Inferior parietal cortex (tissue), 1 donor: ENCODE results near the gene IL1F10.

Source experiments
- DNase-seq: peaks from one replicate; pipeline ENCODE4 v3.0.0-alpha.2; 2016; ENCODE audit errors: extremely low spot score

IL1F10 gene

DNA sequence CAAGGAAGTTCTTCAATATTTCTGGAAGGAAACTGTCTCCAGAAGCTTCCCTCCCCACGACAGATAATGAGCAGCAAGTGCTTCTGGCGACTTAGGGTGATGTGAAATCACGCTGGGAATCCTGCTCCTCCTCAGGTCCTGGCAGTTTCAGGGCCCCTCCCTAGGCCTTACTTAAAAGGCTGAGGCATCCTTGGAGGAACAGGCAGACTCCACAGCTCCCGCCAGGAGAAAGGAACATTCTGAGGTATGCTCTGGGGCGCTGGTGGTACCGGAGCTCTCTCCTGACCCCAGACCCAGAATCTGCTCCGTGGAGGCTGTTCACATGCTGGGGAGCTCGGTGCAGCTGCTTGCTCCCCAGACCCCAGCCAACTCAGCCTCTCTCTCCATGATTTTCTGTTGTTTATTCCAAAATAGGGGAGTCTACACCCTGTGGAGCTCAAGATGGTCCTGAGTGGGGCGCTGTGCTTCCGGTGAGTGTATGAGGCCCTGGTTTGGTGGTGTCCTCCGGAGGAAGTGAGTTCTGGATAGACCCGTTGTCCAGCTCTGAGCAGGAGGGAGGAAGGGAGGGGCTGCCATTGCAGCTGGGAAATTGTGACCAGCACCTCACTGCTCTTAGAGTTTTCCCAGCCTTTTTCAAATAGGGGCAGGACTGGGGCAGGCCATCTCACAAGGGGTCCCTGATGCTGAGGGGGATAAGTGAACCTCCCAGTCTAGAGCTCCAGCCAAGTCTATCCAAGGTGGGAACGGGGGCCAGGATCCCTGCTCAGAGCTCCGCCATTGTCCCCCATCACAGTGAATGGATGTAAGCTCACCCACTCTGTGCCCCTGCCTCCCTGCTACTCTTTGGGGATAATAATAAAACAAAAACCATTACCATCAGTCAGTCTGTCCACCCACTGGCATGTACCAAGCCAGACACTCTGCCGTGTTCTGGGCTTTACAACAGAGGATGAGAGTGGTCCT lies 8.5 kb upstream of the IL1F10 start, which contains the start of gene IL36RN:
TSS of gene IL36RN (plus strand) at position 201 of the 963 bp plus-strand sequence. CDS start at position 442, 241 bp downstream.
- no peak for DNase-seq

DNA sequence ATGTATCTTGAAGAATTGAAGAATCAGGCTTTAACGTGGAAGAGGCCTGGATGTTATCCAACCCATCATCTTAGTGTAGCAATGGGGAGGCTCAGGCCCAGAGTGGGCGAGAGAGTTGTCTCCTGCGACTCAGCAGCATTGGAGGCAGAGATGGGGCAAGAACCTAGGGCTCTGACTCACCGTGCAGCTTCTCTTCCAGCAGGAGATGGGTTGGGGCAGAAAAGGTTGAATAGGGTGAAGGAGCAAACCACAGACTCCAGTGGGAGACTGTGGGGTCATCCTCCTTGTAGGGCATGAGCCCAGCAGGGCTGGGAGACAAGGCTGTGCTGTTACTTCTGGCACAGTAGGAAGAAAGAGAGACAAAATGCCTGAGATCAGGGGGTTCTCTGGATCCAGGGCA lies 7.4 kb upstream of the IL1F10 start:
- DNase-seq, result no peak

GRCh38 chr2:113060796-113061195 lies 7.0 kb upstream of the IL1F10 start:
- no peak for DNase-seq

DNA sequence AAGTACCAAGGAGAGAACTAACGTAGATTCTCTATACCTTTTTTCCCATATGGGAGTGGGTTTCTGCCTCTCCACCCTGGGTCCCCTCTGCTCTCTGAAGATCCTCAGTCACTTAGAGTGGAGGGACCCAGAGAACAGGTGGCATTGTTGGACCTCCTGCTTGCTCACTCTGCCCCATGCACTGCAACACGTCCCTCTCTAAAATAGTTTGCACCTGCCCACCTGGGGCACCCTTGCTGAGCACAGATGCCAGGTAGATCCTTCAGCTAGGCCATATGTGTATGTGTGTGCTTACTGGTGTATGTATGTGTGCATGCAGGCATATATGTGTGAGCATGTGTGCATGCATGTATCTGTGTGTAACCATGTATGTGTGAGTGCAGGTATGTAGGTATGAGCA lies 6.5 kb upstream of the IL1F10 start:
- DNase-seq, result no peak

GRCh38 chr2:113061896-113062770 lies 5.6 kb upstream of the IL1F10 start:
- no peak for DNase-seq

GRCh38 chr2:113064281-113064680 lies 3.5 kb upstream of the IL1F10 start:
- no peak for DNase-seq

- no peak for DNase-seq
Measured at GRCh38 chr2:113064898-113065297, 2.9 kb upstream of the IL1F10 start.

GRCh38 chr2:113068249-113068648 lies 479 bp downstream of the IL1F10 start:
- DNase-seq, result no peak

- no peak for DNase-seq
Measured at GRCh38 chr2:113068706-113069485, 1.1 kb downstream of the IL1F10 start.

DNA sequence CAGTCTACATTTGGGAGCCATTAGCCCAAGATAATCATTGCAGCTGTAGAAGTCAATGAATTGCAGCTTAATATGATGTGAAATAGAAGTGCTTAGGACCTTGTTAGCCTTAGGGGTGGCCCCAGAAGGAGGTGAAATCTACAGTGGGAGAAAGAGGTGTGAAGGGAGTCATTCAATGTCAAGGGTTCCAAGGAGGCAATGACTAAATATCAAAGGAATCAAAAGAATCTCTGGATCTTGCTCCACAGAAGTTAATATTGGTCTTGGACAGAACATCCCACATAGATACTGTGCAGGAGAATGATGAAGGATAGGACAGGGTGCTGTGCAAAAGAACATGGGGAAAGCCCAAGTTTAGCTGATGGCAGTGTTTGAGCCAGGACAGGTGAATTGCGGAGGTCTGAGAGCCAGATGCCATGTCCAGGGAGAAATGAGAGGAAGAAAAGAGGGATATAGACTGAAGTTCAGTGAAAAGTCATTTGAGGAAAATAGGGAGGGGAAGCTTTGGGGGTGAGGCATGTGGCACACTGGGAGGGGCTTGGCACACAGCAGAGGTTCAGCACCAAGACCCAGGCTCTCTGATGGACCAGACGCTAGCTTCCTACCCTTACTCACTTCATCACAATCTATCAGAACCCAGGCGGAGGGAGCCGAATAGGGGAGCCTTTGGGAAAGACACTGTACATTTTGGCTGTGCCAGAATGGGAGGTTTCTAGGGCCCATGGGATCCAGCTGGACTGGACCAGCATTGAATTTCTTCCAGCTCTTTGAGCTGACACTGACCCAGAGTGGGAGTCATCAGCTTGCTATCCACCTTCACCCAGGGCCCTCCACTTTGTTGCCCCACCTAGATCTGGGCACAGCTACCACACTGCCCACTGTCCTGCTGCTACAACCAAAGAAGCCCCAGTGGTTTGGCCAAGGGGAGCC lies 2.2 kb downstream of the IL1F10 start:
- no peak for DNase-seq

GRCh38 chr2:113070606-113070975 lies 2.8 kb downstream of the IL1F10 start:
- DNase-seq, result no peak

DNA sequence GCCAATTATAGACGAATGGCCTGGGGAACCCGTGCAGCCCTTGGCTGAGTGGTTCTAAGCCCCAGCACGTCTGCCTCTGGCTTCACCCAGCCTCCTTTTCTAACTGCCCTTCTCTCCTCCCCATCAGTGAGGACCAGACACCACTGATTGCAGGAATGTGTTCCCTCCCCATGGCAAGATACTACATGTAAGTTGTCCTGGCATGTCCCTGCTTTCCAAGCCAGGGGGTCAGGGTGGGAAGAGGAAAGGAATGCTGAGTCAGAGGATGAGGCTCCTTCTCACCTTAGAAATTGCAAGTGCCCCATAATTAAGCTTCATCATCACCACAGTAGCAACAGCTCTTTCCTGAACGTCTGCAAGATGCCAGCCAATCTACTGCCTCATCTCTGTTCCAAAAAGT lies 4.8 kb downstream of the IL1F10 start:
- no peak for DNase-seq

GRCh38 chr2:113073325-113073834 lies 5.6 kb downstream of the IL1F10 start:
- DNase-seq, result no peak

DNA sequence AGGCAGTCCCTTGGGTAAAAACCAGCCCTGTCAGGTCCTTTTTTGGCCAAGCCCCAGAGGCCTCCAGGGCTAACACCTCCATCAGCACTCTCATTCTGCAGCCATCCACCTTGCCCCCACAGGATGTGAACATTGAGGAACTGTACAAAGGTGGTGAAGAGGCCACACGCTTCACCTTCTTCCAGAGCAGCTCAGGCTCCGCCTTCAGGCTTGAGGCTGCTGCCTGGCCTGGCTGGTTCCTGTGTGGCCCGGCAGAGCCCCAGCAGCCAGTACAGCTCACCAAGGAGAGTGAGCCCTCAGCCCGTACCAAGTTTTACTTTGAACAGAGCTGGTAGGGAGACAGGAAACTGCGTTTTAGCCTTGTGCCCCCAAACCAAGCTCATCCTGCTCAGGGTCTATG lies 7.3 kb downstream of the IL1F10 start:
- no peak for DNase-seq

- no peak for DNase-seq
Measured at GRCh38 chr2:113075600-113075999, 7.8 kb downstream of the IL1F10 start.

DNA sequence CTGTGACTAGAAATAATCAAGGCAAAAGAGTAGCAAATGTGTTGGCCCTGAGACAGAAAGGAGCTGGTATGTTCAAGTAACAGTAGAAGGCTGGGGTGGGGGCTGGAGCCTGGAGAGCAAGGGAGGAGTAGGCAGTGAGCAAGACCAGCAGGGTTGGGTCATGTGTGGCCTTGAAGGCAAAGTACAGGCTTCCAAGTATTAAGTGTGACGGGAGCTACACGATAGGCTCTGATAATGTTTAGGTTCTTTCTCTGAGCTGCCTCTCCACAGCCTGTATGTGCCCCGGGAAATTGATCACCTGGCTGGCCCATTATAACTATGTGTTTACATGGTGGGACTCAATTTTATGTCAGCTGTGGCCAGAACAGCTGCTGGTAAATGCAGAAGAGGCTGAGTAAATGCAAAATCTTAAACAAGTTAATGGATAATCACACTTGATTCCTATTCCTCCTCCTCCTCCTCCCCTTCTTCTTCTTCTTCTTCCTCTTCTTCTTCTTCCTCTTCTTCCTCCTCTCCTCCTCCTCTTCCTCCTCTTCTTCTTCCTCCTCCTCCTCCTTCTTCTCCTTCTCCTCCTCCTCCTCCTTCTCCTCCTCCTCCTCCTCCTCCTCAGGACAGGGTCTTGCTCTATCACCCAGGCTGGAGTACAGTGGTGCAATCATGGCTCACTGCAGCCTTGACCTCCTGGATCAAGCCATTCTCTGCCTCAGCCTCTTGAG lies 9.3 kb downstream of the IL1F10 start:
- no peak for DNase-seq

DNA sequence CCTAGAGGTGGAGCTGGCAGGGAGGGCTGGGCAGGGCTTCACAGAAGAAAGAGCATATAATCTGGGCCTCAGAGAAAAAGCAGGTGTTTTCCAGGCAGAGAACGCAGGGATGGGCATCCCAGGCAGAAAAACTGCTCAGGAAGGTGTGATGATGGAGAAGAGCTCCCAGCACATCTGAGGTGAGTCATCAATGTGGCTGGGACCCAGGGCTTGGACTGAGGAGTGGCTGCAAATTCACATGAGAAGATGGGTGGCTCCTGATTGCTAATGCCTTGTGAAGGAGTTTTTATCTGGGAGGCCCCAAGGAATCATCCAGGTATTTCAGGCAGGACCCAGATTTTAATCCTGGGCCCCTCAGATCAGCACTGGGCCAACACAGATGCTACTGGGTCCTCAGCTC lies 10.2 kb downstream of the IL1F10 start:
- DNase-seq, result no peak

DNA sequence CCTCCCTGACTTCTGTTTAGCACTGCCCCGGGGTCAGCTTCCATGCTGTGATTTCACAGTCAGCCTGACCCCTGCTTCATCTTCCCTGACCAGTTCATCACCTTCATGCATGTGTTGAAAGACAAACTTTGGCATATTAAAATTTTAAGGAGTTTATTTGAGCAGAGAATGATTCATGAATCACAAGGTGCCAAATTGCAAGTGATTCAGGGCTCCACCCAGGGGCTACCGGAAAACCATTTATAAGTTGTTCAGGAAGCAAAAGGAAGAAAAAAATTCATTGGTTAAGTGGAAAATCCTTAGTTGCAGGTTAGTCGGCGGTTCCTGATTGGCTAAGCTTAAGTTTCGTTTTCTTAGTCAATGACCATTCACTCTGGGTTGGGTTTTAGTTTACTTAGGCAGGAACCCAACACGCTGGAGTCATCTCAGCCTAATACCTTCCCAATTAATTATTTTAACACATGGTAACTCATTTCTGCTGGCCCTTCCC lies 10.6 kb downstream of the IL1F10 start:
- DNase-seq, result no peak

- DNase-seq, result no peak
Measured at GRCh38 chr2:113079131-113079530, 11.4 kb downstream of the IL1F10 start.

- peak; percentile 17 for DNase-seq
Measured at GRCh38 chr2:113080134-113080533, 12.4 kb downstream of the IL1F10 start.
